Neural cell (in vitro differentiated cells): ENCODE results near the gene USP3.

Experiments used
- CTCF ChIP-seq: fragments of 450-650 bp; IDR thresholded peaks from 2 replicates; pipeline ENCODE4 v1.5.1; 2014; ENCODE audit warnings: antibody characterized with exemption, mild to moderate bottlenecking, moderate library complexity; ENCODE audit not compliant: poor library complexity, severe bottlenecking
- REST ChIP-seq: IDR thresholded peaks from 2 replicates; pipeline ENCODE4 v1.6.1; 2012; ENCODE audit warnings: borderline replicate concordance

GRCh38 chr15:63502137-63502766, 2.1 kb upstream of the USP3 start:
- no peak for TF ChIP-seq CTCF
- no peak for TF ChIP-seq REST
